K562 treated with DMSO at 1 percent for 24 hours (cell line): ENCODE data around the gene ACVR1C. TPM values are rescaled to one million over a fixed set of nuclear protein-coding genes. Genes with fewer than 3 reads are reported as not detected.

ENCODE experiments used
- total RNA-seq: library from RNA; unstranded; fragments of 300-600 nt; gene quantifications from 2 replicates; pipeline ENCODE4 v1.2.3, GENCODE V29; 2022; ENCODE audit warnings: low read depth; ENCODE audit not compliant: insufficient read depth

The ACVR1C gene
- total RNA-seq: 0.57 and 0.65 TPM in 2 replicates

GRCh38 chr2:157628477-157629415, at the start of gene ACVR1C:
Gene ACVR1C, minus strand, starts transcription at chr2:157628864. Its CDS starts 220 bp downstream, at chr2:157628644.

Other genes with a start within 250 kb of the ACVR1C start
- 0.56 and 0.79 TPM in 2 replicates for gene CYTIP, start 184.8 kb downstream of the ACVR1C start, total RNA-seq
- 19.7 and 22.1 TPM in 2 replicates for gene ACVR1, start 247.5 kb upstream of the ACVR1C start, total RNA-seq